IMR-90 (cell line): ENCODE results near the gene ZNF280A.

ENCODE experiments used
- CHD1 ChIP-seq: IDR thresholded peaks from 2 replicates; pipeline ENCODE4 v1.6.1; 2012; ENCODE audit warnings: low read depth, low read length, improper control_type of control experiment
- FOS ChIP-seq: fragments of 150-350 bp; IDR thresholded peaks from 2 replicates; pipeline ENCODE4 v1.6.1; 2016; ENCODE audit warnings: low read depth, low read length
- POLR2A ChIP-seq: IDR thresholded peaks from 2 replicates; pipeline ENCODE4 v1.6.1; 2012; ENCODE audit warnings: mild to moderate bottlenecking, low read depth, low read length
- TF ChIP-seq, protein P1 (sequence below): conservative IDR thresholded peaks from 2 replicates; pipeline ENCODE4 v1.5.1; 2012; ENCODE audit warnings: mild to moderate bottlenecking, low read depth, low read length, improper control_type of control experiment
- TF ChIP-seq, protein P2 (sequence below): fragments of 150-350 bp; IDR thresholded peaks from 2 replicates; pipeline ENCODE4 v1.6.1; 2017; ENCODE audit warnings: mild to moderate bottlenecking, antibody characterized with exemption, low read length, low read depth
- TF ChIP-seq, protein P3 (sequence below): fragments of 150-350 bp; IDR thresholded peaks from 2 replicates; pipeline ENCODE4 v1.6.1; 2016; ENCODE audit warnings: low read depth, mild to moderate bottlenecking, low read length, moderate library complexity, borderline replicate concordance

DNA sequence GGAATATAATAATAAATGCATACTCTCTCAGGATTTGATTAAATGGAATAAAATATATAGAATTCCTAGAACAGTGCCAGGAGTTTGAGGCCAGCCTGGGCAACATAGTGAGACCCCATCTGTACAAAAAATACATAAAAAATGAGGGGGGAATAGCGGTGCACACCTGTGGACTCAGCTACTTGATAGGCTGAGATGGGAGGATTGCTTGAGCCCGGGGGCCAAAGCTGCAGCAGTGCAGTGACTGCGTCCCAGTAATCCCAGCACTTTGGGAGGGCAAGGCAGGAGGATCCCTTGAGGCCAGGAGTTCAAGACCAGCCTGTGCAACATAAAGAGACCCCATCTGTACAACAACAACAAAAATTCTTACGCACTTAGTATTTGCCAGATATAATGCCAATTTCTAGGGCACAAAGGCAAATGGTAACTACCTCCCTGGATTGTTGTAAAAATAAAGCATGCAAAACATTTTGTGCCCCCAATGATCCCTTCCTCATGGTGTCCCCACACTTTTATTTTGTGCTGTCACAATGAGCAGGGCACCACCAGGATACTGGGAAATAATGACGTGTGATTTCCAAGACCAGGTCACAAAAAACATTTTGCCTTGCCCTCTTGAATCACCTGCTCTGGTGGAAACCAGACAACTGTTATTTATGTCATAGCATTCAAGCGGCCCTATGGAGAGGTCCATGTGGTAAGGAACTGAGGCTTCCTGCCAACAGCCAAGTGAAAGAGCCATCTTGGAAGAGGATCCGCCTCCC lies 18.3 kb upstream of the ZNF280A start:
- TF ChIP-seq, protein P1, sequence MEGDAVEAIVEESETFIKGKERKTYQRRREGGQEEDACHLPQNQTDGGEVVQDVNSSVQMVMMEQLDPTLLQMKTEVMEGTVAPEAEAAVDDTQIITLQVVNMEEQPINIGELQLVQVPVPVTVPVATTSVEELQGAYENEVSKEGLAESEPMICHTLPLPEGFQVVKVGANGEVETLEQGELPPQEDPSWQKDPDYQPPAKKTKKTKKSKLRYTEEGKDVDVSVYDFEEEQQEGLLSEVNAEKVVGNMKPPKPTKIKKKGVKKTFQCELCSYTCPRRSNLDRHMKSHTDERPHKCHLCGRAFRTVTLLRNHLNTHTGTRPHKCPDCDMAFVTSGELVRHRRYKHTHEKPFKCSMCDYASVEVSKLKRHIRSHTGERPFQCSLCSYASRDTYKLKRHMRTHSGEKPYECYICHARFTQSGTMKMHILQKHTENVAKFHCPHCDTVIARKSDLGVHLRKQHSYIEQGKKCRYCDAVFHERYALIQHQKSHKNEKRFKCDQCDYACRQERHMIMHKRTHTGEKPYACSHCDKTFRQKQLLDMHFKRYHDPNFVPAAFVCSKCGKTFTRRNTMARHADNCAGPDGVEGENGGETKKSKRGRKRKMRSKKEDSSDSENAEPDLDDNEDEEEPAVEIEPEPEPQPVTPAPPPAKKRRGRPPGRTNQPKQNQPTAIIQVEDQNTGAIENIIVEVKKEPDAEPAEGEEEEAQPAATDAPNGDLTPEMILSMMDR = no peak
- TF ChIP-seq POLR2A (no peak), FOS (no peak), CHD1 (no peak)
- TF ChIP-seq, protein P2, sequence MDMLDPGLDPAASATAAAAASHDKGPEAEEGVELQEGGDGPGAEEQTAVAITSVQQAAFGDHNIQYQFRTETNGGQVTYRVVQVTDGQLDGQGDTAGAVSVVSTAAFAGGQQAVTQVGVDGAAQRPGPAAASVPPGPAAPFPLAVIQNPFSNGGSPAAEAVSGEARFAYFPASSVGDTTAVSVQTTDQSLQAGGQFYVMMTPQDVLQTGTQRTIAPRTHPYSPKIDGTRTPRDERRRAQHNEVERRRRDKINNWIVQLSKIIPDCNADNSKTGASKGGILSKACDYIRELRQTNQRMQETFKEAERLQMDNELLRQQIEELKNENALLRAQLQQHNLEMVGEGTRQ = no peak
- TF ChIP-seq, protein P3, sequence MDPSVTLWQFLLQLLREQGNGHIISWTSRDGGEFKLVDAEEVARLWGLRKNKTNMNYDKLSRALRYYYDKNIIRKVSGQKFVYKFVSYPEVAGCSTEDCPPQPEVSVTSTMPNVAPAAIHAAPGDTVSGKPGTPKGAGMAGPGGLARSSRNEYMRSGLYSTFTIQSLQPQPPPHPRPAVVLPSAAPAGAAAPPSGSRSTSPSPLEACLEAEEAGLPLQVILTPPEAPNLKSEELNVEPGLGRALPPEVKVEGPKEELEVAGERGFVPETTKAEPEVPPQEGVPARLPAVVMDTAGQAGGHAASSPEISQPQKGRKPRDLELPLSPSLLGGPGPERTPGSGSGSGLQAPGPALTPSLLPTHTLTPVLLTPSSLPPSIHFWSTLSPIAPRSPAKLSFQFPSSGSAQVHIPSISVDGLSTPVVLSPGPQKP = no peak
